Forelimb muscle (tissue), 1 donor: Measurements from ENCODE around the gene POU3F3. TPM values are rescaled to one million over a fixed set of nuclear protein-coding genes. Genes with fewer than 3 reads are reported as not detected.

Source experiments
- DNase-seq: peaks from one replicate; pipeline ENCODE4 v3.0.0-alpha.2; 2013; ENCODE audit warnings: low read depth
- polyA plus RNA-seq: library from polyadenylated mRNA; unstranded; fragments of 120-200 nt; gene quantifications from one replicate; pipeline ENCODE4 v1.2.1, GENCODE V29; 2013; ENCODE audit not compliant: insufficient read length

The POU3F3 gene
- polyA plus RNA-seq, result 0.13 TPM

DNA sequence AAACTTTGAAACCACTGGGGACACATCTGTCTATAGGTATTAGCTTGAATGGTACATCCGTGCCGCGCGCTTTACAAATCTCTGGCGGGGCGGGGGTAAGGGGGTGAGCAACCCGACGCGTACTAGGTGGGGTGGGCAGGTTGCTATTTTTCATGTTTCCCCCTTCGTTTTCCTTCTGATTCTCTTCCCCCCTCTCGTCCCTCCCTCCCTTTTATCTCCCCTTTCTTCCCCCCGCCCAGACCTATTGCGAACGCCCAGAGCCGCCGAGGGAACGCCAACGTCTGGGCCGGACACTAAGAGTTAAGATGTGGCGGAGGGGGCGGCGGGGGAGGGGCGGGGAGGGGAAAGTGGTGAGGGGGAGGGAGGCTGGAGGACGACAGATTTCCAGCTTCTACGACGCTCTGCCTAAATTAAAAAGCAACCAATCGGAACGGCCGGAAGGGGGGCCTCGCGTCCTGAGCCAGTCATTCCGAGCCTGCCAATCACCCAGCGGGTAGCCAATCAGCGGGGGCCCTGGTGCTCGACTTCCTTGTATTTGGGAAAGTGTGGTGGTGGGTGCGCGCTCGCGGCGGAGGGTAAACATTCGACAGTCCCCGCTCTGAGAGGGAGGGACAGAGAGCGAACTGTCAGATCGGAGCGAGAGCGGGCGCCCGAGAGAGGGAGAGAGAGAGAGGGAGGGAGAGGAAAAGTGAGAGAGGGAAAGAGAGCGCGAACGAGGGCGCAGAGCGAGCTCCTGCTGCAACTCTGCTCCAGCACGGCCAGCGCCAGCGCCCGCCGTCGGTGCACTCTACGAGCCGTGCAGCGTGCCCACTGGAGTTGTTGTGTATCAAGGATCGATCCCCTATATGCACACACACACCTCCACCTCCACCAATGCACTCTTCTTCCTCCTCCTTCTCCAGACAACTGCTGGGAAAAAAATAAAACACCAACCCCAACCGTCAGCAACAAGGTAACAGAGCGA, at the start of gene POU3F3:
Gene POU3F3, plus strand, starts transcription at position 582 of the 964 bp plus-strand sequence. CDS start 1,396 bp downstream, outside the sequence.
- no peak for DNase-seq

DNA sequence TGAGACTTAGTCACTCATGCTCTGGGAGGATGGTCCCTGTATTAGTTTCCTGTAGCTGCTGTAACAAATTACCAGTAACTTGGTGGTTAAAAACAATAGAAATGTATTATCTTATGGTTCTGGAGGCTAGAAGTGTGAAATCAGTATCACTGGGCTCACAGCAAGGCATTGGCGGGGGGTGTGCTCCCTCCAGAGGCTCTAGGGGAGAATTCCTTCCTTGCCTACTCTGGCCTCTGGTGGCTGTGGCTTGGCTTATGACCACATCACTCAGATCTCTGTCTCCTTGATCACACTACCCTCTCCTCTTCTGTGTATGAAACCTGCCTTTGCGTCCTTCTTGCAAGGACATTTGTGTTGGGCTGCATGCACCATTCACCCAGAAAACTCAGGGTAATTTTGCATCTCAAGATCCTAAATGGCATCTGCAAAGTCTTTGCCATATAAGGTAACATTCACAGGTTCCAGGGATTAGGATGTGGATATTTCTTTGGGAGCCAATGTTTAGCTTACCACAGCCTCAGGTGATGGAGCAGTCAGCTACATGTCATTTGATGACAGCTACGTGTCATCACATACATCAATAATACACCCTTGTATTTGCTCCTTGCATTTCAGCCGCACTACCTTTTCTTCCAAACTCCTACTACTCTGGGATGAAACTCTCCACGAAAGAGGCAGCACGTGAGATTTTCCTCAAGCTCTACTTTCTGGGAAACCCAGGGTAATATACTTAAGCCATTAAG, 49.6 kb upstream of the POU3F3 start:
- no peak for DNase-seq

DNA sequence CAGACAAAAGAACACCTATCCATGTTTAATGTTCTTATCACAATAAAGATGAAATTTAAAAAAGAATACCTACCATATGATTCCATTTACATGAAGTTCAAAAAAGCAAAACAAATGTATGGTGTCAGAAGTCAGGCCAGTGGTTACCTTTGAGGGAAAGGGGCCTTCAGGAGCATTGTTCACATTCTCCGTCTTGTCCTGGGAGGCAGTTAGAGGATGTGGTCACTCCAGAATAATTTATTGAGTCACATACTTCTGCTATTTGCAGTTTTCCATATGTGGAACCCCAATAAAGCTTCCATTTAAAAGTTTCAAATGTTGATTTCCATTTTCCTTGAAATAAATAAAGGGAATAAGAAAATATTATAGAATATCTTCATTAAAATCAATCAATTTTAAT, 41.6 kb upstream of the POU3F3 start:
- DNase-seq, result no peak

DNA sequence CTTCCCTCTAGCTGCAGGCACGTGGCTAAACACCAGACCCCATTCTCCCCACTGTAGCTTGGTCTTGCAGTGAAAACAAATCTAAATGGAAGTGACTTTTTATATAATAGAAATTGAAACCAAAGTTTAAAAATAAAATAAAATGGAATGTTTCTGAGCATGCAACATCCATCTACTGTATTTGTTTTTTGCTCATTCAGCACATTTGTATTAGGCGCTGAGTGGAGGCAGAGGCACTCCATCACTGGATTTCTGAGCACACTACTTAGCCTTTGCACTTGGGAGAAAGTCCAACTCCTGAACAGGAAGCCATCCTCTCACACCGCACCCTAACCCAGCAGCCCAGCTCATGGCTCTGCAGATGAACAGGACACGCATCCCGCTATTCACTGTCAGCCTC, 37.8 kb upstream of the POU3F3 start:
- no peak for DNase-seq

DNA sequence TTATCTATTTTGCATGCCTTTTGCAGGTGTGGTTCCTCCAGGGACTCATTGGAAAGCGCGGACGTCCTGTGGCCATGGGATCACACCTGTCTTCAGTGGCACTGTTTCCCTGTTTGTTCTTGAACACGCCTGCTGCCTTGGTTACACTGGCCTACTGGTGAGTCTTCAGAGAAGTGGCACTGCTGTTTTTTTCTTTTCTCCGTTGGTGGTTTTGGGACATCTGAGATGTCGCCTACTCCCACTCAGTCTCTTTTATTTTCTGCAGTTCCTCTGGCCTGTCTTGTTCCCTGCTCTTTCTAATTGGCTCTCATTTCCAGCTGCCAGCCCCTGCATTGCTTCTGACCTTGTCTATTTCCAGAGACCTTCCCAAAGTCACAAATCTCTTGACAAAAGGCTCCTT, 35.7 kb upstream of the POU3F3 start:
- DNase-seq, result no peak

DNA sequence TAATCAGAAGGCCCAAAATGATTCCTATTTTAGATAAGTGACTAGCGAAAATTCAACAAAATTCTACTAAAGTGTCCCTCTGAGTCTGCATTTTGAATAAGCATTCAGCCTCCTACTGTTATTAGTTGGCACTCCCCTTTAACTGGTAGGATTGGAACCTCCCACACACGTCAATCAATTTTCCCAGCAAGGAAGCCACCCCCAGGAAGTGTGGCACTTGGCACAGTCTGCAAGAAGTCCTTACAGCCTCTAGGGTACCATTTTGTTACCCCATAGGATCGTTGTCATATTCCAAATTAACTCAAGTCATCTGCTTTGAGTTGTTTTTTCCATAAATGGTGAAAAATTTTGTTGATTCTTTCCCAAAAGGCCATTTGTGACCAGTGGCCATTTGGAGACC, 33.8 kb upstream of the POU3F3 start:
- DNase-seq, result no peak

DNA sequence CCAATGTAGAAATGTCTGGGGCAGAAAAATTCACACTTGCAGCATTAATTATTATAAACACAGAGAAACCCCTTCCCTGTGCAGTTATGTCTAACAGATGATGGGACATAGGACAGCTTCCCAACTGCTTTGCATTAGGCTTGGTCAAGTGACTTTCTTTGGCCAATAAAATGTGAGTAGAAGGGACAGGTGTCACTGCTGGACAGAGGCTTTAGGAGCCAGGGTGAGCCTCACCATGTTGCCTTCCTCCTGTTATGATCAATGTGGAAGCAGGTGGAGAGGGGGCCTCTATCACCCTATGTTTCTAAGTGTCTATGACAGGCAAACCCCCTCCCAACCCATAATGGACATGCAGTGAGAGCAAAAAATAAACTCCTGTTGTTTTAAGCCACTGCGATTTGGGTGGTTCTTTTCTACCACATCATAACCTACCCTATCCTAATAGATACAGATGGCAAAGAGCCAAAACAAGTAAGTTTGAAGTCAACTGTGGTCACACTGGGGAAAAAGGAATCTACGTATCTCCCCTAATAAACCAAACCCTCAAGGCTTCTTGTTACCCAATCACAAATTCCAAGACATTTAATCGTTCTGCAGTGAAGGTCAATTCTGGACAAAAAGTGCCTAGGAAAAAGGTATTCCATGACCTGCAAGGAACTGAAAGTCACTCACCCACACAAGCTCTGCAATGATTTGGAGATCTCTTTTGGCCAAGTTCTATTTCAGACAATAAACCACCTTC, 28.6 kb upstream of the POU3F3 start:
- no peak for DNase-seq

DNA sequence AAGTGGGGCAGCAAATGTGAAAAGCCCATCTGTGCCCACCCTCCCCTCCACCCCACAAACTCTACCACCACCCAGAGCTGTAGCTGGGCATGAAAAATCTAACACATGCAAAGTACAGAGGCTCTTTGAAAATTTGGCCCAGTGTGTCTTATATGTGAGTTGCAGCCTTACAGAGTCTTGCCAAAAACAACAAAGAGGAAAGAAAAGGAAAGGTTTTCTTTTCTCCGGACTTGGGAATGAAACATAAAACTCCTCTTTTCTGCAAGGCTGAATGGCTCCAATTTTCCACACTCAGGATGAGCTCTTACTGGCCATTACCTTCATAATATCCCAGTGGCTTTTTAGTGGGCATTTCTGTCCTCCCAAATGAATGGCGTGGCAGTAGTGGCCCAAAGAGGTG, 27.9 kb upstream of the POU3F3 start:
- no peak for DNase-seq

DNA sequence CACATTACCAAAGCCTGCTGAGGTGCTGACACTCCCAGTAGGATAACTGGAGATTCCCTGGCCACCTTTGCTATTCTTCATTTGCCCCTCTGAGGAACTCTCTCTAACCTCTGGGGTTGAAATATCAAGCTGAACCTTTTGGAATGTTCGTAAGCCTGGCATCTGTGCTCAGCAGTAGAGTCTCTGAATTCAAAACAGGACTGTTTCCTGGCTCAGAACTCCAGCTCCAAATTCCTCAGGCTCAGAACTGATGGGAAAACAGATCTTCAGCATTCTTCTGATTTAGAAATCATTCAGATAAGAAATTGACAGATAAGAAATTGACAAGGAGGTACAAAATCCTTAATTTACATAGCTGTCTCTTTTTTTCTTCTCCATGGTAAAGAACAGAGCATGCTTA, 22.2 kb upstream of the POU3F3 start:
- DNase-seq, result no peak

DNA sequence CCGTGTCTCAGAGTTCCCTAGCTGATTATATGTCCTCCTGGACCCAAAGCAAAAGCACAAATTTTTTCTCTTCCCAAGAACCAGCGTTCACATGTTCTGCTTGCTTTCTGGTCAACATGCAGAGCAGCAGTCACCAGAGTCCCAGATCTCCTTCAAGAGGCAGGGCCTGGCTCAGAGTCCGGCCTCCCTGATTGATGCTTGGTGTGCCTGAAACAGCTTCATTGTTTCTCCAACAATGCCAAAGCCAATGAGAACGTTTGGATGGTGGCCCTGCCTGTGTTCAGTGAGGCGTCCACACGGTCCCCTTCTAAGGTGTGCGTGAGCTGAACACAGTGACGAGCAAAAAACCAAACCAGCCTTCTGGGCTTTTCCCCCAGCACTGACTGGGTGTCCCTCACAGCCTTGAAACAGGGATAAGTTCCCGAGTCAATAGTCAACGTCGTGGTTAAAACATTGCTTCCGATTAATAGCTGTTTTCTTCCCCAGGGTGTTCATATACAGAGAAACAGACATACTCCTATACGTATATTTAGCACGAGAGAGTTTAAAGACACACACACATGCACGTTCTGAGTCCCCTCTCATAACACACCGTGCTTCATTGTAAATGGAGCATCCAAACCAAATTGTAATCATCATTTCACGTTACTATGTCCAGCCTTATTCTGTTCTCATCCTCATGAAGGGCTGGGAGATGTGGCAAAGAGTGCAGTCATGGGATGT, 19.3 kb upstream of the POU3F3 start:
- no peak for DNase-seq

DNA sequence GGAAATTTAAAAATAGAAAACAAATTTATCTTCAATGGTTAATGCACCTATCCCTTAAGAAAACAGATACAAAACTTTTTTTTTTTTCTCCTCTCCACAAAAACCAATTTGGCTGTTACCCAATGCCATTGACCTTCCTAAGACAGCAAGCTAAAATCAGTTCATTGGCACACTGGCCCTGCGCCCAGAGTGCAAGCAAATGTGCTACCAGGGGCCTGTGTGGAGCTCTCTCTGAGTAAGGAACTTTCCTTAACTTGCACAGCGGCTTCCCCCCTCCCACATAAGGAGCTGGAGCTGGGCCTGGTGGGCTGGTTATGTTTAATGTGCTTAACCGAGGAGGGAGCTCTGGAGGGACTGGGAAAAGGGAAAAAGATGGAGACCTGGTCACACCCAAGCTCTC, 17.6 kb upstream of the POU3F3 start:
- DNase-seq, result no peak

DNA sequence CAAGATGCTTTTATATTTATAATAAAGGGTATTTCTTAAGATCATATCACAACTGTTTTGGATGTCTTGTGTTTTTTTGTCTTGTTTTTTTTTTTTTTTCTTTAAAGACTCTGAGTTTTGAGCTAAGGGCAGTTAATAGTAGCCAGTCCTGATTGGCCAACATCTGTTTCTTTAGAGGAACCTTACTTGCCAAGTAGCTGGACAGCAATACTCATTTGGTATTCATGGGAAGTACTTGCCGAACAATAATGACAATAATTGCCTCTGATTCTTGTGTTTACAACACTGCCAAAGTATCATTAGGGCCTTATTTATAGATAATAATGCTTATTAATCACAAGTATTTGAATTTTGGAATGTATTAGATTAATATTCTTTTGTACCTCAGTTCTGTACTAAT, 17.1 kb upstream of the POU3F3 start:
- no peak for DNase-seq

DNA sequence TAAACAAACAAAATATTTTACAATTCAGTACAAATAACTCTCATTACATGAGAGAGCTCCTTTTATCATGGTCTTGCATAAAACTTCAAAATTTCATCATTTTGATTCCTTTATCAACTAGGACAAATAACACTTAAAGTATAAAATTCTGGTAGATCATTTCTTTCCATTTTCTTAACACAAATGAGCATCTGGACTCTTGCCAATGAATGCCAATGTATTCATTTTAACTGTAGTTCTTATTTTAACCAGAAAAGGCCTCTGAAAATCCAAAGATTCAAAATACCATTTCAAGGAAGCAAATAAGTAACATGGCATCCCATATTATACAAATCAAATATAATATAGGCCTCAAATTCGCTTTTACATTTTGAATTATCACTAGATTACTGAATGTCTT, 13.8 kb upstream of the POU3F3 start:
- DNase-seq, result no peak

DNA sequence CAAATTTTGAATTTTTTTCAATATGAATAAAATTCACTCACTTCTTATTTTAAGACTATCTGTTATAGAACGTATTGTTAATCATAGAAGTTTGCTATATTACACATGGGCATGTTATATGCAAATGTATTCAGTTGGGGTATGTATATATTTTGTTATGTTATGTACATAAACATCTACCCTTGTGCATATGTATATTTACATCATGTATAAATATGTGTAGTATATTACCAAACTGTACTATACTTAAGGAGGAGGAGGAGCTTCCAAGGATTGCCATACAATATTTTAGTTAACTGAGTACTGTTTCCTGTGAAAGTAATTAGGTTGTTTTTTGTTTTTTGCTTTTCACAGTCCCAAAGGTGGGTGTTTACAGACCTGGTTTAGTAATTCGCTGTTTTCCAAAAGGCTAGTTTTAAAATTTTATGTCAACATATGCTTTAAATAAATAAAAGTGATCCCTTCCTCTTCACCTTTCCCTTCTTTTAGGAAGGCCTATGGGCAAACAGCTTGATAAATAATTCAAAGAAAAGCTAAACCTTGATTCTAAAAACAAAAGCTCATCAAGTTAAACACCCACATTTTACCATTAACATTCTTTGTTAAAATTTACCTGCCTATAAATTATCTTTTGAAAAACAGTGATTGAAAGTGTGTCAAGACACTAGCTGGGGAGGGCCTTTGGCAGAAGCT, 12.9 kb upstream of the POU3F3 start:
- DNase-seq, result no peak

DNA sequence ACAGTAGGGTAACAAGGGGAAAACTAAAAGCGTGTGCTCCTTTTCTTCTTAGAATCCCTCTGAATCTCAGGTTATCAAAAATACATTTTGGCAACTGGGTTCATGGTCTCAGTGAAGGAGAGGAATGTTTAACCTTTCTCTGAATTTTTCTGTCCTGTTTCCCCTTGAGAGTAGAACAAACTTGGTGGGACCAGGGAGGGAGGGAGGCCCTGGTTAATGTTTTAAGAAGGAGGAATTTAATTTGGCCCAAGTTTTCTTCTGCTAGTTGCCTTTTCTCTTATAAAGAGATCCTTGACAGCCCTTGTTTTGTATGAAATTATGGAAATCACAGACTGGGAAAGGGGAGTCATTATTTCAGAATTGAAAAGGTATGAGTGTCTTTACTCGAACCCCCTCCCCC, 12.2 kb upstream of the POU3F3 start:
- DNase-seq, result no peak

DNA sequence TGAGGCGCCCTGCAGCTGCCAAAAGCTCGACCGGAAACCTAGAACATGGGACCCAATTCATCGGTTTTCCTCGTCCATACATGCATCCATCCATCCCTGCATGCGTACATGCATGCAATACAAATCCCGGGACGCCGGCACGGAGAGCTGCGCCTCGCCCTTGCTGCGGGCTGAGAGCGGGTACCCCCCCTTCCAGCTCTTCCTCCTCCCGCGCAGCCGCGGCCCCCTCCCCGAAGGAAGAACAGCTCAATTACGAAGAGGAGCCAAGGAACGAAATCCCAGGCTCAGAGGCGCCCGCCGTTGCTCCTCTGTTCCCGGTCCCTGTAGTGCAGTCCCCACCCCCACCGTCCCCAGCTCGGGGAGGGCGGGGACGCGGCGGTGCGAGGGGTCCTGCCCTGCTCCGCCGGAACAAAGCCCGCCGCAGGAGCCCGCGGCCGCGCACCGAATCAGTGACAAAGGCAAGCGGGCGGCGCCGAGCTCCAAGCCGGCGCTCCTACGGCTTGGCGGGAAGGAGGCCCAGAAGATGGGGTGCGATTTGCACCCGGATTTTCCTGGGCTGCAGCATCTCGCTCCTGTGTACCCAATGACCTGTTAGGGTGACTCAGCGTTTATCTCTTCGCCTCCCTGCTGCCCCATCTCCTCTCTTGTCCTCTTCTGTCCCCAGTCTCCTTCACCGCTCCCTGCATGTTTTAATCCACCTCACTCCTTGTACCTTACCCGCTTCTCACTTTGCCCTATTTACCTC, 8.9 kb upstream of the POU3F3 start:
- DNase-seq, result no peak

DNA sequence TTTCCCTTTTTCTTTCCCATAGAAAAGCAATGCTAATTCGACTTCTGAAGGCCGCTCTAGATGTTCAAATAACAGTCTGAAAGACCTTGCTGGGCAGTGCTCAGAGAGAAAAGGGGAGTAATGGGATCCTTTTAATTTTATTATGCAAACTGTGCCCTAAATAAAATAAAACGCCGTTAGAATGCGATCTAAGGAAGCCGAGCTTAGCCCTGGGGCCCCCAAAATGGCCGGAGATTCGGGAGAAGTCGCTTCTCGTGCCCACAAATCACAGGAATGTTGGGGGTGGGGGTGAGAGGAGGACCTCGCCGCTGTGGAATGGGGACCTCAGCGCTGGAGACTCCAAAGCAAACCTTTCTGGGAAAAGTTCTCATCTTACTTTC, 8.4 kb upstream of the POU3F3 start:
- no peak for DNase-seq

DNA sequence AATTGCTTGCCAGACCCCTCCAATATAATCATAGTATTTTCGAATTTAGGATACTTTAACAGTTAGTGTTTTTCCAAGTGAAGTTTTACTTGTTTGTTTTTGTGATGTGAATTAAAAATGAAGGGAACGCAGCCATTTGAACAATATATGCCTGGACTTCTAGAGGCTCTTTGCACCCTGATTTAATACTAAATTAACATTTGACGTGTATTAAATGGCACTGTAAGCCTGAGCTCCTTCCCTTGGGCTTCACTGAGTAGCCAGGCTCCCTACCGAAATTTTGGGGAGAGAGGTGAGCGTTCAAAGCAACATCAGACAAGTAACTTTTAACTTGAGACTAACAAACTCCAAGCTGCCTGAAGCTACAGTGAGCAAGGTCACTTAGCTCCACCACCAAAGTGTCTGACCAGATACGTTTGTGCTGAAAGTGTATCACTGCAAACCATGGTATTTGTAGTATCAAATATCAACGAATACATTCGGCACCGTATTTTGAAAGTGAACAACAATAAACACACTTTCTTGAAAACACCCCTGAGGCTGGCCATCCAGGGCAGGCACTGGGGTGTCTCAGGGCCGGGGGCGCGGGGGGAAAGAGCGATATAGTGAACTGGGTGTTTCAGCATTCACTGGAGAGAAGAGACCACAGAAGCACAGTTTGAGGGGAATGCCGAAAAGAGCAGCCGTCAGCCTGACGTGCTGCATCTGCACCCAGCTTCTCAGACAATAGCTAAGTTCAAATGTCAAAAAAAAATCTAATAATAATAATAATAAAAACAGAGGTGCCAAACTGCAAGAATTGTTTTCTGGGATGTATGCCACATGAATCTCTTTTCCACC, 7.7 kb upstream of the POU3F3 start:
- DNase-seq, result no peak
